SKM-1 (cell line): ENCODE measurements around the gene IL1RL2.

Experiments
- DNase-seq: peaks from one replicate; lab custom pipeline; 2025; ENCODE audit not compliant: unreplicated experiment; lab: John Stamatoyannopoulos, UW

IL1RL2 gene

GRCh38 chr2:102262216-102263129 is 75.7 kb downstream of the IL1RL2 start:
- no peak for DNase-seq

- DNase-seq = no peak
These were observed 78.1 kb downstream of the IL1RL2 start for GRCh38 chr2:102264952-102265351.

GRCh38 chr2:102266204-102266603 is 79.4 kb downstream of the IL1RL2 start:
- DNase-seq = no peak

GRCh38 chr2:102267774-102268173 is 81.0 kb downstream of the IL1RL2 start:
- no peak for DNase-seq

- DNase-seq = no peak
These were observed 81.8 kb downstream of the IL1RL2 start for GRCh38 chr2:102268510-102269199.

- no peak for DNase-seq
These were observed 82.3 kb downstream of the IL1RL2 start for GRCh38 chr2:102269200-102269524.

GRCh38 chr2:102271844-102272243 is 85.0 kb downstream of the IL1RL2 start:
- DNase-seq = no peak

GRCh38 chr2:102273619-102274211 is 86.9 kb downstream of the IL1RL2 start:
- no peak for DNase-seq

- no peak for DNase-seq
These were observed 89.9 kb downstream of the IL1RL2 start for GRCh38 chr2:102276549-102277201.

- no peak for DNase-seq
These were observed 90.4 kb downstream of the IL1RL2 start for GRCh38 chr2:102277202-102277700.

GRCh38 chr2:102278720-102279390 is 92.0 kb downstream of the IL1RL2 start:
- DNase-seq = no peak

GRCh38 chr2:102279391-102279735 is 92.5 kb downstream of the IL1RL2 start:
- no peak for DNase-seq

- no peak for DNase-seq
These were observed 95.9 kb downstream of the IL1RL2 start for GRCh38 chr2:102282678-102283091.

GRCh38 chr2:102283996-102284395 is 97.2 kb downstream of the IL1RL2 start:
- no peak for DNase-seq

GRCh38 chr2:102284611-102285010 is 97.8 kb downstream of the IL1RL2 start:
- DNase-seq = no peak

- DNase-seq = no peak
These were observed 98.5 kb downstream of the IL1RL2 start for GRCh38 chr2:102285368-102285767.

- DNase-seq = no peak
These were observed 99.2 kb downstream of the IL1RL2 start for GRCh38 chr2:102286041-102286440.

- no peak for DNase-seq
These were observed 102.3 kb downstream of the IL1RL2 start for GRCh38 chr2:102289129-102289528.
